BE2C (cell line): ENCODE results near the gene MACF1.

Source experiments
- DNase-seq: peaks from one replicate; pipeline ENCODE4 v3.0.0-alpha.2; 2020
- H3K27me3 ChIP-seq: fragments of 250-450 bp; sonication (Bioruptor Pico); 2 replicates; pipeline ENCODE4 v1.5.1; 2020; ENCODE audit warnings: mild to moderate bottlenecking
- H3K36me3 ChIP-seq: fragments of 250-450 bp; sonication (Bioruptor Pico); 2 replicates; pipeline ENCODE4 v1.5.1; 2020; ENCODE audit warnings: mild to moderate bottlenecking
- H3K4me1 ChIP-seq: fragments of 250-450 bp; sonication (Bioruptor Pico); 2 replicates; pipeline ENCODE4 v1.5.1; 2020
- H3K4me3 ChIP-seq: 2 replicates; pipeline ENCODE4 v1.5.1; 2011; ENCODE audit warnings: low read depth, low read length
- H3K9me3 ChIP-seq: fragments of 250-450 bp; sonication (Bioruptor Pico); 2 replicates; pipeline ENCODE4 v1.5.1; 2020
- CTCF ChIP-seq: IDR thresholded peaks from 2 replicates; pipeline ENCODE4 v1.5.1; 2012; ENCODE audit warnings: mild to moderate bottlenecking, low read depth, low read length

Gene MACF1

GRCh38 chr1:39293375-39294070 lies 89.0 kb downstream of the MACF1 start:
- H3K4me3 ChIP-seq, result no peak overlapping the region
- DNase-seq, result no peak
- no peaks in the 10 kb centered on the region for H3K9me3 ChIP-seq
- H3K36me3 ChIP-seq, result no peaks in the 10 kb centered on the region
- no peak for TF ChIP-seq CTCF
- no peaks in the 10 kb centered on the region for H3K4me1 ChIP-seq
- H3K27me3 ChIP-seq, result no peaks in the 10 kb centered on the region

DNA sequence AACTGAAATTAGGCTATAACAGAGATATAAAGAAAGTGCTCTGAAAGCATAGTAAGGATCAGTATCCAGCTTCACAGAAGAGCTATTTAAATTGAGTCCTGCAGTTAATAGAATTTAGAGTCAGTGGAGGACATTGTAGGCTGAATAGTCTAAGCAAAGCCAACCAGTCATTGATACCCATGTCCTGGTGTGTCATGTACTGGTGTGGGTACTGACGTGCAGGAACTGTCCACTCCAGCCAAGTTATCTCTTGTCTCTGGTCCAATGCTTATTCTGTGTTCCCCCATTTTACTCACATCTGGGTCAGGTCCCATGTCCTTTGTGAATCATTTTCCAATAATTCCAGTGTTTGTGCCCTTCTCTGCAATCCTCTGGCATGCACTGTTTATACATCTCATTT lies 90.0 kb downstream of the MACF1 start:
- TF ChIP-seq CTCF, result no peak
- Histone ChIP-seq H3K36me3 (no peaks in the 10 kb centered on the region), H3K27me3 (no peaks in the 10 kb centered on the region), H3K4me1 (no peaks in the 10 kb centered on the region), H3K9me3 (no peaks in the 10 kb centered on the region), H3K4me3 (no peak overlapping the region)
- no peak for DNase-seq

DNA sequence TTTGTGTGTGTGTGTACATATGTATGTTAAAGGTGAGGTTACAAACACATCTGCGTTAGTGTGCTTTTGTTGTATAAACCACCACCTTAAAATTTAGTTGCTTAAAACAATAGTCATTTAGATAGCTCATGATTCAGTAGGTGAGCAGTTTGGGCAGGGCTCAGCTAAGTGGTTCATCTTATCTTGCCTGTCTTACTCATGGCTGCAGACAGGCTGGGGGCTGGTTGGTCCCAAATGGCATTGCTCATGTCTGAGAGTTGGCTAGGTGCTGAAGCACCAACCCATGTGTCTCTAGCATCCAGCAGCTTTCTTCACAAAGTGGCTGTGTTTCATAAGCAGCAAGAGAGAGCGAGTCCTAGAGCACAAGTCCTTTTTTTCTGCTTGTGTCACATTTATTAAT lies 91.4 kb downstream of the MACF1 start:
- Histone ChIP-seq H3K36me3 (no peaks in the 10 kb centered on the region), H3K9me3 (no peaks in the 10 kb centered on the region), H3K4me3 (no peak overlapping the region), H3K4me1 (no peaks in the 10 kb centered on the region), H3K27me3 (no peaks in the 10 kb centered on the region)
- DNase-seq, result no peak
- no peak for TF ChIP-seq CTCF

DNA sequence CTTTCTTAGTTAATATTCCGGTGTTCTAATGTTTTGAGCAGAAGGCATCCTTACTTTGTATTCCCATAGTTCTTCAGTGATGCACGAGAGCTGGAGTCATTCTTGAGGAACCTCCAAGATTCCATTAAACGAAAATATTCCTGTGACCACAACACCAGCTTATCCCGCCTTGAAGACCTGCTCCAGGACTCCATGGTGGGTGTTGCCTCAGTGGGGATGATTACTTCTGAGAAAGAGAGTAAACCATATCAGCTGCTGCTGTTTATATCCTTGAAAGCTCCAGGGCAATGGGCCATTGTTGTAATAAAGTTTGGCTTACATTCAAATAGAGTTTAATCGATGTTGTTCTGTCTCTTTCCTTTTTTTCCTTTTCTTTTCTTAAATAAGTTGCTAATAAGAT lies 93.1 kb downstream of the MACF1 start:
- H3K27me3 ChIP-seq, result no peaks in the 10 kb centered on the region
- TF ChIP-seq CTCF, result no peak
- H3K4me1 ChIP-seq, result no peaks in the 10 kb centered on the region
- H3K9me3 ChIP-seq, result no peaks in the 10 kb centered on the region
- no peak for DNase-seq
- no peak overlapping the region for H3K4me3 ChIP-seq
- H3K36me3 ChIP-seq, result no peaks in the 10 kb centered on the region

DNA sequence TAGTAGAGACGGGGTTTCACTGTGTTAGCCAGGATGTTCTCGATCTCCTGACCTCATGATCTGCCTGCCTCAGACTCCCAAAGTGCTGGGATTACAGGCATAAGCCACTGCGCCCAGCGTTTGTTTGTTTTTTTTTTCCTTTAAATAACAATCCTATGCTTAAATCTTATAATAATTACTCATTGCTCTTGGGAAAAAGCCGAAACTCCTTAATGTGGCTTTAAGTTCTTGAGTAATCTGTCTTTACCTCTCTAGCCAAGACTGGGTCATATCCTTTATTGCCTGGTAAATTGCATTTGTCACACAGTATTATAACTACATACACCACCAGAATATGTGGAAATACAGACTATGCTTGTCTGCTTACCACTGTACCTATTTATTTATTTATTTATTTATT lies 97.1 kb downstream of the MACF1 start:
- no peak for TF ChIP-seq CTCF
- H3K27me3 ChIP-seq, result no peaks in the 10 kb centered on the region
- no peak overlapping the region for H3K4me3 ChIP-seq
- H3K36me3 ChIP-seq, result no peaks in the 10 kb centered on the region
- no peaks in the 10 kb centered on the region for H3K4me1 ChIP-seq
- DNase-seq, result no peak
- H3K9me3 ChIP-seq, result no peaks in the 10 kb centered on the region

DNA sequence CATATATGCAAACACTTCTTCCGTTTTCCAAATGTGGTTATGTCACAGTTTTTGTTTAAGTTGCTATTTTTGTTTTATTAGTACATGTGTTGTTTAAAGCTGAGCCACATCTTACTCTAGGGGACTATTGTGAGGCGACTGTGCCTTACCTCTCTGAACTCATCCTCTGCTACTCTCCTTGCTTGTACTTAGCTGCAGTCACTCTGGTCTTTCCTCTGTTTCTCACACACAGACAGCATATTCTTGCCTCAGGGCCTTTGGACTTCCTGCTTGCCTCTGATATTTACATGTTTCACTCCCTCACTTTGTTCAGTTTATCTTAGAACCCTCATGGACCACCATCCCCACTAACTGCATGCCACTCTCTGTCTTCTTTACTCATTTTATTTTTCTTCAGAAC lies 101.1 kb downstream of the MACF1 start:
- Histone ChIP-seq H3K36me3 (no peaks in the 10 kb centered on the region), H3K4me3 (no peak overlapping the region), H3K4me1 (no peaks in the 10 kb centered on the region), H3K27me3 (no peaks in the 10 kb centered on the region), H3K9me3 (no peaks in the 10 kb centered on the region)
- DNase-seq, result no peak
- TF ChIP-seq CTCF, result no peak
